ENCODE results near the gene HDAC4.

Gene HDAC4

GRCh38 chr2:239316562-239317465 lies 84.0 kb downstream of the HDAC4 start:
- H3K4me3 ChIP-seq = no peak overlapping the region
- peak overlapping the region in 13 of 21 experiments; percentile 7 to 75 (median 50) for H3K27ac ChIP-seq

GRCh38 chr2:239315308-239315707 lies 85.5 kb downstream of the HDAC4 start:
- Histone ChIP-seq H3K27ac (no peak overlapping the region), H3K4me3 (no peak overlapping the region)

- H3K4me3 ChIP-seq = no peak overlapping the region
- no peak overlapping the region for H3K27ac ChIP-seq
Observed at GRCh38 chr2:239313776-239314175, 87.0 kb downstream of the HDAC4 start.

GRCh38 chr2:239312741-239313667 lies 87.8 kb downstream of the HDAC4 start:
- Histone ChIP-seq H3K4me3 (no peak overlapping the region), H3K27ac (peak overlapping the region in 1 of 21 experiments; percentile 43)

- Histone ChIP-seq H3K27ac (peak overlapping the region in 1 of 21 experiments; percentile 15), H3K4me3 (no peak overlapping the region)
Observed at GRCh38 chr2:239312081-239312511, 88.7 kb downstream of the HDAC4 start.

- peak overlapping the region in 1 of 21 experiments; percentile 15 for H3K27ac ChIP-seq
- H3K4me3 ChIP-seq = no peak overlapping the region
Observed at GRCh38 chr2:239311132-239312040, 89.4 kb downstream of the HDAC4 start.

- Histone ChIP-seq H3K27ac (peak overlapping the region in 1 of 21 experiments; percentile 64), H3K4me3 (no peak overlapping the region)
Observed at GRCh38 chr2:239310401-239311061, 90.3 kb downstream of the HDAC4 start.

- Histone ChIP-seq H3K27ac (peak overlapping the region in 15 of 21 experiments; percentile 17 to 85 (median 64)), H3K4me3 (peak overlapping the region in 2 of 7 experiments; percentile 33 to 41)
Observed at GRCh38 chr2:239309398-239310245, 91.2 kb downstream of the HDAC4 start.

GRCh38 chr2:239308661-239309397 lies 92.0 kb downstream of the HDAC4 start:
- peak overlapping the region in 18 of 21 experiments; percentile 22 to 85 (median 64) for H3K27ac ChIP-seq
- peak overlapping the region in 6 of 7 experiments; percentile 3 to 41 (median 20) for H3K4me3 ChIP-seq

- Histone ChIP-seq H3K4me3 (peak overlapping the region in 5 of 7 experiments; percentile 10 to 41 (median 27)), H3K27ac (peak overlapping the region in 14 of 21 experiments; percentile 22 to 85 (median 68))
Observed at GRCh38 chr2:239307921-239308613, 92.8 kb downstream of the HDAC4 start.

- Histone ChIP-seq H3K4me3 (no peak overlapping the region), H3K27ac (no peak overlapping the region)
Observed at GRCh38 chr2:239307221-239307569, 93.6 kb downstream of the HDAC4 start.

GRCh38 chr2:239306274-239307220 lies 94.3 kb downstream of the HDAC4 start:
- H3K27ac ChIP-seq = no peak overlapping the region
- H3K4me3 ChIP-seq = no peak overlapping the region

- Histone ChIP-seq H3K27ac (no peak overlapping the region), H3K4me3 (no peak overlapping the region)
Observed at GRCh38 chr2:239305771-239306170, 95.0 kb downstream of the HDAC4 start.

GRCh38 chr2:239305222-239305575 lies 95.6 kb downstream of the HDAC4 start:
- no peak overlapping the region for H3K27ac ChIP-seq

GRCh38 chr2:239304533-239305221 lies 96.1 kb downstream of the HDAC4 start:
- Histone ChIP-seq H3K4me3 (no peak overlapping the region), H3K27ac (no peak overlapping the region)

More at GRCh38 chr2:239305222-239305575, 95.6 kb downstream of the HDAC4 start:
- H3K4me3 ChIP-seq = no peak overlapping the region

Data from skin epidermis (tissue), 12 donors.